Urinary bladder (tissue), 4 donors: ENCODE results near the gene CFAP99. TPM values are rescaled to one million over a fixed set of nuclear protein-coding genes. Genes with fewer than 3 reads are reported as not detected.

Experiments used
- DNase-seq: peaks from one replicate; pipeline ENCODE4 v3.0.0-alpha.2; 2015; ENCODE audit errors: extremely low spot score
- H3K27ac ChIP-seq: one replicate; pipeline ENCODE4 v1.5.1; 2013; ENCODE audit warnings: low read depth, mild to moderate bottlenecking, moderate library complexity
- H3K36me3 ChIP-seq: one replicate; pipeline ENCODE4 v1.6.1; 2013; ENCODE audit warnings: mild to moderate bottlenecking, moderate library complexity; ENCODE audit not compliant: insufficient read depth
- H3K4me1 ChIP-seq: one replicate; pipeline ENCODE4 v1.6.1; 2013; ENCODE audit warnings: mild to moderate bottlenecking, moderate library complexity; ENCODE audit not compliant: insufficient read depth
- H3K4me3 ChIP-seq: one replicate; pipeline ENCODE4 v1.5.1; 2013; ENCODE audit warnings: low read depth, low read length
- WGBS: extraction: QIAGEN DNeasy Blood & Tissue Kit; methylation state at CpG from one replicate; pipeline ENCODE4 v1.1.7; 2013; 5-methylcytosine and 5-hydroxymethylcytosine counted together
- polyA plus RNA-seq: library from polyadenylated mRNA; stranded (reverse); fragments of 200-250 nt; gene quantifications from one replicate; pipeline ENCODE4 v1.2.3, GENCODE V29; 2013
- total RNA-seq: library from RNA; depleted of rRNA; stranded (reverse); fragments of >200 nt; gene quantifications from one replicate; pipeline ENCODE4 v1.2.3, GENCODE V29; 2014
- donor health status: healthy with polysubstance abuse.
- donor health status: healthy.

Gene CFAP99
- total and polyA plus RNA-seq, 2 donors = 0.06 TPM; not detected in 1

GRCh38 chr4:2446656-2447564 is 28.2 kb downstream of the CFAP99 start:
- Histone ChIP-seq H3K27ac (no peak overlapping the region), H3K4me1 (no peaks in the 10 kb centered on the region), H3K36me3 (no peaks in the 10 kb centered on the region), H3K4me3 (no peak overlapping the region)
- 83% methylated on average over 3 of the region's 3 CpGs for WGBS
- DNase-seq = no peak

- Histone ChIP-seq H3K36me3 (no peaks in the 10 kb centered on the region), H3K4me3 (no peak overlapping the region), H3K27ac (no peak overlapping the region), H3K4me1 (no peaks in the 10 kb centered on the region)
- 85% methylated on average over 7 of the region's 7 CpGs for WGBS
- DNase-seq = no peak
These were observed 29.8 kb downstream of the CFAP99 start for GRCh38 chr4:2448589-2448988.

- 91% methylated on average over 11 of the region's 11 CpGs for WGBS
- no peaks in the 10 kb centered on the region for H3K36me3 ChIP-seq
- DNase-seq = no peak
- H3K4me1 ChIP-seq = no peaks in the 10 kb centered on the region
- H3K27ac ChIP-seq = no peak overlapping the region
- H3K4me3 ChIP-seq = no peak overlapping the region
These were observed 30.3 kb downstream of the CFAP99 start for GRCh38 chr4:2449051-2449450.

DNA sequence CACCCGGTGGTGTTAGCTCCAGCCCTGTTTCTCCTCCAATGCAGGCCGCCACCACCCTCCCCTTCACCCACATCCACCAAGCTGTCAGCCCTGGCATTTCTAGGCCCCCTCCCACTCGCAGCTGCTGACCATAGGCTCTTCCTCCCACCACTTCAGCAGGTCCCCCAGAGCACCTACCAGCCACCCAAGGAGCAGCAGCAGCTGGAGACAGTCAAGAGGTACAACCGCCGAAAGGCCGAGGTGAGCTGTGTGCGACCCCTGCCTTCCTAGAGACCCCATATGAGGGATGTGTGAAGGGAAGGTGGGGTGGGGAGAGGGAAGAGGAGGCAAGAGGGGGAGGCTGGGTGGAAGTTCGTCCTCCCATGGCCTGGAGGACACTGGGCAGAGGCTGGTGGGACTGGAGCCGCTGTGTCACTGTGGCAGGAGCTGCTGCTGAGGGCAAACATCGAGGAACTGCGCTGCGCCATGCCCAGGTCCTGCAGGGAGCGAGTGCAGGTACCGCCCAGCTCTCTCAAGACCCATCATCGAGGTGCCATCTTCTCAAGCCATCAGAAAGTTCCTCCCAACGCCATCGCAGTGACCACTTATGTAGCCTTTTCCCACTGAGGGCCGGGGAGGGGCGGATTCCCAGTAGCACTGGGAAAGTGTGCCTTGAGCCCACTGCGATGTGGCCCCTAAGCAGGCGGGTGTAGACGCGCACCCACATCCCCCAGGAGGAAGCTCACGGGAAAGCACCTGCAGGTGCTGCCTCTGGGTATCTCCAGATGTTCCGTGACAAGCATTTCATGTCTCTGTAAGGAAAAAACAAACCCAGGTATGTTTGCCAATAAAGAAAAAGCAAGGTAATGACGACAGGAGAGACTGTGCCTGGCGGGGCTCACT is 31.0 kb downstream of the CFAP99 start:
- no peak overlapping the region for H3K27ac ChIP-seq
- H3K4me3 ChIP-seq = no peak overlapping the region
- no peaks in the 10 kb centered on the region for H3K36me3 ChIP-seq
- no peaks in the 10 kb centered on the region for H3K4me1 ChIP-seq
- WGBS = 87% methylated on average over 27 of the region's 27 CpGs
- no peak for DNase-seq

GRCh38 chr4:2450394-2451035 is 31.8 kb downstream of the CFAP99 start:
- Histone ChIP-seq H3K27ac (no peak overlapping the region), H3K4me3 (no peak overlapping the region), H3K4me1 (no peaks in the 10 kb centered on the region), H3K36me3 (no peaks in the 10 kb centered on the region)
- WGBS = 81% methylated on average over 16 of the region's 16 CpGs
- no peak for DNase-seq

DNA sequence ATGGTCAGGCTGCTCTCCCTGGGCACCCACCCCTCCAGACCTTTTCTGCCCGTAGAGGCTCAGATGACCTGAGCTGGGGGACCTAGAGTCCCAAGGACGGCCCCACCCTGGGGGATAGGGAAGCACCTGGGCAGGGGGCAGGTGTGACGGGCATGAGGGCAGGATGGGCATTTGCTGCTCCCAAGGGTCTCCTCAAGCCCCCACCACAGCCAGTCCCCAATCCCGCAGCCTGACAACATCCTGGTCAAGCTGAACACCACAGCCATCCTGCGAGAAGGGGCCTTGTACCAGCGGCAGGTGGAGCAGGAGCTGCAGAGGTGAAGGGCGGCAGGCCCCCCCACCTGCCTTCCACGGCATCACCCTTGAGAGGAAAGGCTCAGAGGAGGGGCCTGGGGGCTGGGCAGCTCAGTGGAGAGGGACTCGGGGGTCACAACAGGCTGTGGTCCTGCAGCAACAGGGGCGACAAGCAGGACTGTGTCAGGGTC is 32.3 kb downstream of the CFAP99 start:
- no peak overlapping the region for H3K27ac ChIP-seq
- WGBS = 86% methylated on average over 10 of the region's 10 CpGs
- H3K36me3 ChIP-seq = no peaks in the 10 kb centered on the region
- no peak for DNase-seq
- H3K4me1 ChIP-seq = no peaks in the 10 kb centered on the region
- no peak overlapping the region for H3K4me3 ChIP-seq

GRCh38 chr4:2451821-2452785 is 33.3 kb downstream of the CFAP99 start:
- Histone ChIP-seq H3K27ac (no peak overlapping the region), H3K4me1 (no peaks in the 10 kb centered on the region), H3K36me3 (no peaks in the 10 kb centered on the region), H3K4me3 (no peak overlapping the region)
- 80% methylated on average over 25 of the region's 25 CpGs for WGBS
- DNase-seq = no peak

GRCh38 chr4:2457481-2458295 is 38.9 kb downstream of the CFAP99 start:
- no peaks in the 10 kb centered on the region for H3K36me3 ChIP-seq
- WGBS = 80% methylated on average over 24 of the region's 24 CpGs
- H3K4me1 ChIP-seq = no peaks in the 10 kb centered on the region
- no peak for DNase-seq
- no peak overlapping the region for H3K4me3 ChIP-seq
- no peak overlapping the region for H3K27ac ChIP-seq

DNA sequence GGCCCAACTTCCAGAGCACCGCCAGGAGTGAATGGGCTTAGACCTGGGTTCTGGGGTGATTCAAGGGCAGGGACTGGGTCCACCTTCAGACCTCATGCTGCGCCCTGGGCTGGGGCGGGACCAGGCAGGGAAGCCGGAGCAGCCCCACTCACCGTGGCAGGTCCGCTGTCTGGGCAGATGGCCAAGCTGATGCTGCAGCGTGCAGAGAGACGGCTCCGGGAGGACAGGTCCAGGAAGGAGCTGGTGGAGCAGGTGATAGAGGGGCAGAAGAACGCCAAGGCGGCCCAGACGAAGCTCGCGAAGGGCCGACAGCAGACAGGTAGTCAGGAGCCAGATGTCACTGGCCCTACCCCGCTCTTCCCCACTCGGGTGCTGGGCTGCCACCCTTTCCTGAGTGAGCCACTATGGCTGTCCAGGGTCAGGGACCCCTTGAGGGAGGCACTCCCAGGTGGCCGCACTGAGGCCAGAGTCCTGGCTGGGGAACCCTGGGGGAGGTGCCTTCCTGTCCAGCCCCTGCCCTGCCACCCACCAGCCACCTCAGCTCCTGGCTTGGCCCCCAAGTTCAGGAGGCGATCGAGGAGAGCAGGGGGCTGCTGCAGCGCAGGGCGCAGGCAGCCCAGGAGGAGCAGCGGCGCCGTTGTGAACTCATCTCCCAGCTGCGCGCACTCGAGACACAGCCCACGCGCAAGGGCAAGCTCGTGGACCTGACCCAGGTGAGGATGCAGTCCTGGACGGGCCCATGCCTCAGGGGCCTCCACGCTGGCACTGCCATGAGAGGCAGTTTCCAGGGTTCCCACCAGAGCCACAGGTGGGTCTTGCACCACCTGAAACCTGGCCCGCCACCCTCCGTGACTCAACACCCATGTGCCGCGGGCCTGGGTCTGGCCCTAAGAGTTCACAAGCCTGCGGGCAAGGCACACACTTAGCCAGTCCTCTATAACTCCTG is 40.1 kb downstream of the CFAP99 start:
- Histone ChIP-seq H3K4me3 (no peak overlapping the region), H3K4me1 (no peaks in the 10 kb centered on the region), H3K27ac (no peak overlapping the region), H3K36me3 (no peaks in the 10 kb centered on the region)
- WGBS = 81% methylated on average over 38 of the region's 38 CpGs
- DNase-seq = no peak

- Histone ChIP-seq H3K27ac (no peak overlapping the region), H3K4me3 (no peak overlapping the region), H3K36me3 (no peaks in the 10 kb centered on the region), H3K4me1 (no peaks in the 10 kb centered on the region)
- no peak for DNase-seq
- 90% methylated on average over 19 of the region's 19 CpGs for WGBS
These were observed 41.0 kb downstream of the CFAP99 start for GRCh38 chr4:2459589-2460349.
